ENCODE results near the gene RARG.
"Not testable (repeated sequence)": the region's sequence is repeated elsewhere in the genome, so short reads cannot be mapped to it uniquely, and the experiment has no call there.

The RARG gene

DNA sequence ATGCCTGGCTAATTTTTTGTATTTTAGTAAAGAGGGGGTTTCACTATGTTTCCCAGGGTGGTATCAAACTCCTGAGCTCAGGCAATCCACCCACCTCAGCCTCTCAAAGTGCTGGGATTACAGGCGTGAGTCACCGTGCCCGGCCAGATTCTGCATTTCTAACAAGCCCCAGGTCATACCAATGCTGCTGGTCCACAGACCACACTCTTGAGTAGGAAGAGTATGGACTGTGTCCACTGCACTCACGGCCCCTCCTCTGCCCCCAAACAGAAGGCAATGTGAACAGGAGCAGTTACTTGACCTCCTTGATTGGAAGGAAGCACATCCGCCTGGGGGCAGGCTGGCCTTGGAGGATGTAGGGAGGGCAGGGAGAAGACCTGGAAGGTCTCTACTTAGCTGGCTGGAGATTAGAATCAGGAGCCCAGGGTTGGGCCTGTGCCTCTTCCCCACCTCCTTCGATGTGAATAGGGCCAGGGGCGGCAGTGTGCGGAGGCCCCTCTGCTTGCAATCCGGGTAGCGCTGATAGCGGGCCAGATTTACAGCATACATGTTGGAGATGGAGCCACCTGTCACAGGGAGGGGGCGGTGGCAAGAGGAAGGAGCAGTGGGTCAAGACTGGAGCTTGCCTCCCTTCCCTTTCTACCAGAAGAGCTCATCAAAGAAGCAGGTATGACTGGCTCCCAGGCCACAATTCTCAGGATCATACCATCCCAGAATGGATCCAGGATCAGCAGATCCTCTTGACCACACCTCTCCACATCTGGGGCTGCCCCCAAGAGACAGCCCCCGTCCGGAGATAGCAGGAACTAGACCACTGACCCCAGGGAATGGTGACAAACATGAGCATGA is 60.9 kb downstream of the RARG start:
- no peak for DNase-seq (ENCODE audit: low read depth in 2 of 2)

DNA sequence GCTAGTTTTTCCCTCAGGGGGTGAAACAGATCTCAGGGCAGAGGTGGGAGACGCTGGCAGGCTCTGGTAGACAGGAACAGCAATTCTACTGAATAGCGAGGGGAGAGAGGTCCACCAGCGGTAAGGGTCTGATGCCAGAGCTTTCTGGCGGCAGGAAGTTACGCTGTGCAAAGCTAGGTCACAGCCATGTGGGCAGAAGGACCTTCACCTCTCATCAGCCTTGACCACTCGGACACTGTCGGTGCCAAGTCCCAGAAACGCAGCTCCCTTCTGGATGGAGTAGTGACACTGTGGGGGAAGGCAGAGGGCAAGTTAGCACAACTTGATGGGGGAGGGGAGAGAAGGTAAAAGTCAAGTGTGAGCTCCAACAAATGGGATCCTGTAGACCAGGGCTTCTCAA is 61.8 kb downstream of the RARG start:
- DNase-seq (ENCODE audit: low read depth in 2 of 2), result no peak

DNA sequence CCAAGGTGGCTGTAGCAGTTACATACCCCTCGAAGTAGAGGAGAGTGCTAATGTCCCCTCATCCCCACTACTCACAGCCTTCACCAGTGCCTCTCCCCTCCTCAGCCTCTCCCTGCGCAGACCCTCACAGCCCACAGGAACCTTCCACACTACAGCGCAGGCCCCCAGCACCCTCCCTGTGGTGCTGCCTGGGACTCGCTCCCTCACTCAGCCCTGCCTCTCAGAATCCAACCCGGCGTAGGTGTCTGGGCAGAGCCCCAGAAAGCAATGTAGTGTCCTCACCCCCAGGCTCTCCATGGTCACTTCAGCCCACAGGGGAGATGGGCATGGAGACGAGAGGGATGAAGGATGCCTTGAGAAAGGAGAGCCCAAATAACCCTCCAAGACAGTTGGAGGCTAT is 62.4 kb downstream of the RARG start:
- DNase-seq (ENCODE audit: low read depth in 2 of 2), result no peak

DNA sequence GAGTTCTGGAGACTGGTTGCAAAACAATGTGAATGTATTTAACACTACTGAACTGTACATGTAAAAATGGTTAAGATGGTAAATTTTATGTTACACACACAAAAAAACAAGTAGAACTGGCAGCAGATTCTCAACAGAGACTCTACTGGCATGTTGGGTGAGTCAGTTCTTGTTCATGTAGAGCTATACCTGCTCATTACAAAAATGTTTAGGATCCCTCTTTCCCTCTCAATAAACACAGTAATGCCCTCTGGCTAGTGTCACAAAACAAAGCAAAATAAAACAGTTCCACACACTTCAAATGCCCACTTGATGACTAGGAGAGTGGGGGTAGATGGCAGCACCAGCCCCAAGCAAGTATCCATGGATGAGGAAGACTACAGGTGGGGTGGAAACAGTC is 65.2 kb downstream of the RARG start:
- DNase-seq (ENCODE audit: low read depth in 2 of 2), result no peak

DNA sequence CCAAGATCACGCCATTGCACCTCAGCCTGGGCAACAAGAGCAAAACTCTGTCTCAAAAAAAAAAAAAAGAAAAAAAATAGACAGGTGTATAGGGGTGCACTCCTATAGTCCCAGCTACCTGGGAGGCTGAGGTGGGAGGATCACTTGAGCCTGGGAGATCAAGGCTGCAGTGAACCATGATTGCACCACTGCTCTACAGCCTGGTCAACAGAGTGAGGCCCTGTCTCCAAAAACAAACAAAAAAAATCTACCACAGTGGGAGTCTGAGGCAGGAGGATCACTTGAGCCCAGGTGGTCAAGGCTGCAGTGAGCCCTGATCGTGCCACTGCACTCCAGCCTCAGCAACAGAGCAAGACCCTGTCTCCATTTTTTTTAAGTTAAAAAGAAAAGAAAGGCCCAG is 69.0 kb downstream of the RARG start:
- not testable (repeated sequence) for DNase-seq (ENCODE audit: low read depth in 2 of 2)

DNA sequence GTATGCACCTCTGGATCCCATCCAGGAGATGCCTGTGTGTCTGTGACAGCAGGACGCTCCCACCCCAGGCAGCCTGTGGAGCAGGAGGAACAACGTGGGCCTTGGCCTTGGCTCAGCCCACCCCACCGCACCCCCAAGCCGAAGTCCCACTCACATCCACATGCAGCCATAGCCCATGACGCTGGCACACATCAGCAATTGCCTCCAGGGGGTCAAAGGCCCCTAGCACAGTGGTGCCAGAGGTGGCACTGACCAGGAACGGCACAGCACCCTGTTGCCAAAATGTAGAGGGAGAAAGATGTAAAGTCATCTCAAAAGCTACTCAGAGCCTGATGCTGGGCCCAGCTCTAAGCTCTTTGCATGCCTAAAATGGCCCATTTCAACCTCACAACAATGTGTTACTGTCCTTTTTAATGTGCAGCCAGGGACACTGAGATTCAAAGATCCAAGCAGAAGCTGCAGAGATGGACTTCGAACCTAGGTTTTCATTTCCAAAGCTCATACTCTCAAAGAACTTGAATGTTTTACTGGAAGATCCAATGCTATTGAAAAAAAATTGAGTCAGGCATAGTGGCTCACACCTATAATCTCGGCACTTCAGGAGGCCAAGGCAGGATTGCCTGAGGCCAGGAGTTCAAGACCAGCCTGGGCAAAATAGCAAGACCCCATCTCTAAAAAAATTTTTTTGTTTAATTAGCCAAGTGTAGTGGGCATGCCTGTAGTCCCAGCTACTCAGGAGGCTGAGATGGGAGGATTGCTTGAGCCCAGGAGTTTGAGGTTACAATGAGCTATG is 70.7 kb downstream of the RARG start:
- no peak for DNase-seq (ENCODE audit: low read depth in 2 of 2)

DNA sequence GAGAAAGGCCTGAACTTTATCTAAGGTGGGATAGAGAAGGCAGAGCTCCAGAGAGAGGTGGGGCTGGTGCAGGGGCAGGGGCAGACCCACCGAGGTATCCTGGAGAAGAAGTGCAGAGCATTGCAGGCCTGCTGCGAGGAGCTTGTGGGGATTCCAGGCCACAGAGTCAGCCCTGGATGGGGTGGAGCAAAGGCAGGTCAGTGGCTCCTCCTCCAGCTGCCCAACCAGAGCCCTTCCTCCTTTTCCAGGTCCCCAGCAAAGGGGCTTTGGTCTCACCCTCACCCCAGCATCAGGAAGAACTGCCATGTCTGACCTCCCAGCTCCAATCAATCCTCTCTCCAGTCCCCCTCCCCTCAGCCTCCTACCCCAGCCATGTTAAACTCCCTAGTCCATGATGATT is 71.3 kb downstream of the RARG start:
- DNase-seq (ENCODE audit: low read depth in 2 of 2), result no peak
